Activated effector memory CD4-positive, alpha-beta T cell treated with Interleukin-2 at 50 U/mL for 16 hours (primary cell): ENCODE measurements around the gene CPED1.
"Not testable (repeated sequence)": the region's sequence is repeated elsewhere in the genome, so short reads cannot be mapped to it uniquely, and the experiment has no call there.

Source experiments
- DNase-seq: peaks from one replicate; pipeline ENCODE4 v3.0.0-alpha.2; 2020

CPED1 gene

DNA sequence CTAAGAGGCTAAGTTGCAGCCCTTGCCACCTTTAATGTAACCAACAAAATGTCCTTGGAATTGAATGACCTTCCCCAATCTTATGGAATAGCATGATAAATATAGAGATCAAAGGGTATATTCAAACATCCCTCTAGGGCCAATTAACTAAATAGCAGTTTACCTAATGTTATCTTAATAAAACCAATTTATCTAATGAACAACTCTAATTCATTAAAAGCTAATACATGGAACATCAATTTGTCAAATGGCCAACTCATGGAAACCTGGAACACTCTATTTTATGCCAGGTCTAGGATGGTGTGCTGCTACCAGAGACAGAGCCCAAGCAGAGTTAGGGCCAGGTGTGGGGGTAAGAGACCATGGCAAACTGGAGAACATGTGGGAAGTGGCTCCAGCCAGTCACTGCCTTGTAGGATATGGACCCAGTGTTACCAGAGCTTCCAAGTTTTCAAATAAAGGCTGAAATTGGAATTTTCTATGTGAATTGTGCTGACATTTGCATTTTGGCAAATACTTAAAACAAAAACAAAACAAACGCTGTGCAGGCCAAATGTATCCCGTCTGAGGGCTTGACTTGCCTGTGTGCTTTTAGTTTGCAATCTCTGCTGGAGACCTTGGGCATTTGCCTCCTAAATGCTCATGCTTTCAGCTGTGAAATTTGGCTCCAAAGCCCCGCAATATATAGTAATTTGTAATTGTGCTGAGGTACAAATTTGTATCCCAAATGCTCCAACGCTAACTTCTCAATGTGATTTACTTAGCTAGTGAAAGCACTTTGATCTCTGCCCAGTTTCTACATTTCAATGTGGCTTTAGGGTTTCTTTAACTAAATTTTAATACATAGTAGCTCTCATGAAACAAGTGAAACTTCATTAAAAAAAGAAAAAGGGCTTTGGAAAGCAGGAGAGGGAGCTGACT is 55.1 kb downstream of the CPED1 start:
- no peak for DNase-seq

DNA sequence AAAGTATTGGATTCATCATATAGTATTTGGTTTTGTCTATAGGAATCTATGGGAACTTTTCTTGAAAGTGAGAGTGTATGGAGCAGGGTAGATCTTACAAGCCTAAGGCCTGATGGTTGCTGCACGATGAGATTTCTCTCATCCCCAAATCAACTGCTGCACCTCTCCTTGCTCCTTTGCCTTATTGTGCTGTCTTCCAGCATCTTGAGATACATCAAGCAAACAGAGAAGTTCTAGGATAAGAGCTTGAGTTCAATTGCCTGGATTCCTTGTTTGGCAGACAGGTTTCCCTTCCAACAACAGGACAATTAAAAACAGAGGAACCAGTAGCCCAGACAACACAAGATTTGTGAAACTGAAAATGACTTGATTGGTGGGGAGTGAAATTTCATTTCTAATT is 56.6 kb downstream of the CPED1 start:
- DNase-seq: no peak

DNA sequence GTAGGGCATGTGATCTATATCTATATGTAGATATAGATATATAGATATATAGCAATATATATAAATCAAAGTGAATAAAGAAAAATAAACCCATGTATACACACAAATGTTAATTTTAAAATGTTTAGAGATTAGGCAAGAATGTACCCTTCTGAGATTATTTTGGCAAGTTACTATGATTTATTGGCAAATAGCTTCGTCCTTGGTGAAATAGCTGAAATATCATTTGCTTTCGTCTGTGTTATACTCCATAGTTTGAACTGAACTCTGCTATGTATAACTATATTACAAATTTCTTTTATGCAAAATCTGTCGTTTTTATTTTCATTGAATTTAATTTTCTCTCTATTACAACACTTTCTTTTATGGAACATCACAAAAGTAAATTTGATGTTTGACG is 57.5 kb downstream of the CPED1 start:
- DNase-seq: no peak

DNA sequence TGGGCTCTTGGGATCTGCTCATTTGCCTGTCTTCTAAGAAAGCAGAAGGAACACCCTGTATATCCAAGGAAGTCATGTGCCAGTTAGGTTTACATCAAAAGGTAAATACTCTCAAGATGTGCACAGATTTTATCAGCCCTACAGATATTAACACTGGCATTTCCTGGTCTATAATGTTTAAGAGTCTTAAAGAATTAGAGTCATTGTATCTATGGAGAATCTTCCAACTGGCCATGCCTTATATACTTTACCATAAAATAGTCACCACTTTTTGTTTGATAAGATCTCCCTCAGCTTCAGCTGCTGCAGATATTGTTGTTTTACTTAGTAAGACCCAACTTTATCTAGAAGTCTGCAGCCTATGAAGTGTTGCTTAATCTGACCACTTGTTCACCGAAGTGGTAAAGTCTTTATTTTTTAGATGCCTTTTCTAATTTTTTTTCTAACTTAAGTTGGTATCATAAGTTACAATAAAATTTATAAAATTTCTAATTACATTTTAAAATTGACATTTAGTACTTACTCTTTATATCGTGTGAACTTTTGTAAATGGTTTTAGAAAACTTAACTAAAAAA is 58.5 kb downstream of the CPED1 start:
- DNase-seq: no peak

DNA sequence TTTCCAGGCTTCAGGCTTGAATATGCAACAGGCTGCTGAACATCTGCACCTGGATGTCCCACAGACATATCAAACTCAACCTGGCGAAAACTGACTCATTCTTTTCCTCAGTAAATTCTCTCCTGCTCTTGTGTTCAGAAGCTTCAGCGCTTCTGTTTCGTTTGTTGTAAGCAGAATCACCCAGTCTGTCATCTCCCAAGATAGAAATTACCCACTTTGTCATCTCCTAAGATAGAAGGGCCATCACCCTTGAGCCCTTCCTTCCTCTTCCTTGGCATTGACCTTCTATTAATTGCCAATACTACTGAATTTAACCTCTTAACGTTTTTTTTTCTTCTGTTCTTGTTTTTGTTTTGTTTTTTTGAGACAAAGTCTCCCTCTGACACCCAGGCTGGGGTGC is 59.7 kb downstream of the CPED1 start:
- no peak for DNase-seq

DNA sequence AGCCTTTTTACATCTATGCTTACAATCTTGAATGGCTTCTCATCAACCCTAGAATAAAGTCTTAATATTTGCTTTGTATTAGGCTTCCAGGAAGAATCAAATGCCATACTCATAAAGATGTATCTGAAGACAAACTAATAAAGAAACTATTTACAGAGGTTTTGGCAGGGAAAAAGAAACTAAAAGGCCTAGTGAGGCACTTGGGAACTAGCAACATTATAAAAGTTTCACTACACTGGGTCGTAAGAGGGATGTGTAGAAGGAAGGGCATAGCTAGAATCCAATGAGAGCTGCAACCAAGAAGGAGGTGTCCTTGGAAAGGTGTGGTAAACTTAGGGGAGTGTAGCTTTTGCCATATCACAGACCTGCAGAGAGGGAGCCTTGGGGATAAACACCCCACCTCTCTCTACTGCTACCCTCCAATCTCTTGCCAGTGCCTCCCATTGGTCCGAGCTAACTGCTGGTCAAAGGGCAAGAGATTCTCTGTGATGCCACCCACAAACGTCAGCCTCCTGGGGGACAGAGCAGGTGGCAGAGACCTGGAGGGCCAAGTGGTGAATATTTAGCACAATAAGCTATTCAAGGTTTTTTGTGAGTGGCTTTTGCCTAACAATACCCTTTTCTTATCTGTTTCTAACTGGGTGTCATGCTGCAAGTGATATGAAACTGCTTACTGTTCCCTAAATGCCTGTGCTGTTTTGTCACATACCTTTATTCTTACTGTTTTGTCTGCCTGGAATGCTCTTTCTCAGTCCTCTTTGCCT is 60.7 kb downstream of the CPED1 start:
- DNase-seq: no peak

DNA sequence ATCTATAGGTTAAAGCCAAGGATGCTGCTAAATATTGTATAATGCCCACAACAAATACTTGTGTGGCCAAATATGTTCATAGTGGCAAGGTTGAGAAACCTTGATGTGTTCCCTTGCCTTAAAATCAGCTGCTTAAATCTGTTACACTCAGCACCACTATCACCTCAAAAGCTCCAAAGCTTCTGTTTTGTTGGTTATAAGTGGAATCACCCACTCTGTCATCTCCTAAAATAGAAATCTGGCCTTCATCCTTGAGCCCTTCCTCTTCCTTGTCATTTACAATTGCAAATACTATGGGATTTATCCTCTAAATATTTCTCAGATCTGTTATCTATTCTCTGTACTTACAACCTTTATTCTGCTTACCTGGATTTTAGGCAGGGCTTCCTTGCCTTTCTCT is 61.4 kb downstream of the CPED1 start:
- no peak for DNase-seq

DNA sequence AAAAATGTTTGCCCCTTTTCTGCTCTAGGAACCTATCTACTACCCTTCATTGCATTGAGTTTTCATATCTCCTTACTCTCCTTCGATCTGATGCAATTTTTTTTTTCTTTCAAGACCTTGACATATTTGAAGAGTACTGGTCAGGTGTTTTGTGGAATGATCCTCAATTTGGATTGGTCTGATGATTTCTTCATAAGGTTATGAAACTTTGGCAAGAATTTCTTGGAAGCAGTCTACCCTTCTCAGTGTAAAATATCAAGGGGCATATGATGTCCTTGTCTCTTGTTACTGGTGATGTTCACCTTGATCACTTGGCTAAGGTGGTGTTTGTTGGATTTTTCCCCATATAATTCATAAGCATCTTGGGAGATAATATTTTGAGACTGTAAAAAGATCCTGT is 64.7 kb downstream of the CPED1 start:
- no peak for DNase-seq

DNA sequence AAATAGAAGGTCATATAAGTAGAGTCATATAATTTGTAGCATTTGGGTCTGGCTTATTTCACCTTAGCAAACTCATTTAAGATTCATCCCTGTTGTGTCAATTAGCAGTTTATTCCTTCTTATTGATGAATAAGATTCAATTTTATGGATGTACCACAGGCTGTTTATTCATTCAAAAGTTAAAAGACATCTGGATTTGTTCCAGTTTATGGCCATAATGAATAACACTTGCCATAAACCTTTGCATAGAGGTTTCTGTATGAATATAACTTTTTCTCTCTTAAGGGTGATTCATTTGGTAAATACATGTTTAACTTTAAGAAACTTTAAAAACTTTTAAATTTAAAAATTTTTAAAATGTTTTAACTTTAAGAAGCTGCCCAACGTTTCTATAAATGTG is 66.4 kb downstream of the CPED1 start:
- DNase-seq: no peak

DNA sequence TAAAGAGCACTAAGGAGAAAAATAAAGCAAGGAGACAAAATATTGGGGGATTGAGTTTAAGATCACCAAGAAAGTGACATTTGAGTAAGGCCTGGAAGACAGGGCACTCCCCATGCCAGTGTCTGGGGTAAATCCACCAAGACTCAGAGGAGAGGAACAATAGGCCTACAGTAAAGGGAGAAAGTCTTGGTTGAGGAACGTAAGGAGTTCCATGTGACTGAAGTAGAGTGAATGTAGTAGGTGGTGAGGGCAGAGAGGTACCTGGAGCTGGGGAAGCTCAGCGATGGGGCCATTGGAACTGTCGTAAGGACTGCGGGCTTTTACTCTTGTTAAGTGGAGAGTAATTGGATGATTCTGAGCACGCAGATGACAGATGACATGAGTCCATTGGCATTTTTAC is 69.4 kb downstream of the CPED1 start:
- no peak for DNase-seq

DNA sequence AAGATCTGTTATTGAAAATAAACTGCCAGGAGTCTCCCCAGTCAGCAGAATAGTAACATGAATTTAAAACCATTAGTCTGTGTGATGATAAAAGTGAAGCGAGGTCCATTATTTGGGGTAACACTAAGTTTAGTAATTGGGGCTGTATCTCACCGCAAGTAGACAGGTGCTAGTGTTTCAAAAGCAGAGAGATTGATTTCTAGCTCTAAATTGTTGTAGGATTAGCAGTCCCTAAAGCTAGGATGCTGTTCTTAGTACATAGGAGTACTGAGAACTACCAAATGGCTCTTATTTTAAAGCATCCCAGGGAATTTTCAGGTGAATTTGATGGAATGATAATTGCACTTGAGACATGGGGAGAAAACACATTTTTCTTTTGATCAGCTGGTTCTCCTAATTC is 70.5 kb downstream of the CPED1 start:
- DNase-seq: no peak

DNA sequence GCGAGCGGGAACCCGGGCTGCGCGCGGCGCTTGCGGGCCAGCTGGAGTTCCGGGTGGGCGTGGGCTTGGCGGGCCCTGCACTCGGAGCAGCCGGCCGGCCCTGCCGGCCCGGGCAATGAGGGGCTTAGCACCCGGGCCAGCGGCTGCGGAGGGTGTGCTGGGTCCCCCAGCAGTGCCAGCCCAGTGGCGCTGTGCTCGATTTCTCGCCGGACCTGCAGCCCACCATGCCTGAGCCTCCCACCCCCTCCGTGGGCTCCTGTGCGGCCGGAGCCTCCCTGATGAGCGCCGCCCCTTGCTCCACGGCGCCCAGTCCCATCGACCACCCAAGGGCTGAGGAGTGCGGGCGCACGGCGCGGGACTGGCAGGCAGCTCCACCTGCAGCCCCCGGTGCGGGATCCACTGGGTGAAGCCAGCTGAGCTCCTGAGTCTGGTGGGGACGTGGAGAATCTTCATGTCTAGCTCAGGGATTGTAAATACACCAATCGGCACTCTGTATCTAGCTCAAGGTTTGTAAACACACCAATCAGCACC is 71.5 kb downstream of the CPED1 start:
- DNase-seq: not testable (repeated sequence)

DNA sequence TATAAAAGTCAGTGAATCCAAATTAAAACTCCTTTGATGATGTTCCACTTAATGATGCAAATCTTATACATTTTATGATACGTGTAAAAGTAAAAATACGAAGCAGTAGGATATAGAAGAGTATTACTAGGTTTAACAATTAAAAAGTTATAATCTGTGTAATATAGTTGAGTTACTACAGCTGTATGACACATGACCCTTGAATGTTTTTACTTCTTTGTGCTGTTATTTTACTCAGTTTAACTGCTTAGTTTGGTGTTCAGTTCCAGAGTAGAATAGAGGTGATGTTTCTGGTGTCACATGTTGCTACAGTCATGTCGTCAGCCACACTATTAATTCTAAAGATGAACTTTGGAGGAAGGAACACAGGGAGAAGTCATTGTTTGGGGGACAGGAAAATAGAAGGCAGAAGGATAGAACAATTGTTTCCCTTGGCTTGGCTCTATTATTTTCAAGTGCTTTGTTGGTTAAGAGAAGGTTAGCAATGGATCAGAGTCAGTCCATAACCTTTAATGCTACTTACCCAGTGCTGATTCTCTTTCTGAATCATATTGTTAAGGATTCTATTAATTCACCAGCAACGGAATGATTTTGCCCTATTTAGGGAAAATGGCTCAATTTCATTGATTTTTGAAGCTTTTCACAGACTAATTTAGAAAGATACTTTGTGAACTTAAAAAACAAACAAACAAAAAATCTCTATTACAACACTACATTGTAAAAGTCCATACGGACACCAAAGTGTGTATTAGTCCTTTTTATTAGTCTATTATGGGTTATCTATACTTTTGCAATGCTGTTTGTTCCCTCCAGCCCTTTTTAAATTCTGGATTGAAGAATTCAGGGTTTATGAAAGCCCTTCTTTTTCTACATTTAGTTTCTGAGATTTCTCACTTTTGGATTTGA is 73.4 kb downstream of the CPED1 start:
- no peak for DNase-seq

DNA sequence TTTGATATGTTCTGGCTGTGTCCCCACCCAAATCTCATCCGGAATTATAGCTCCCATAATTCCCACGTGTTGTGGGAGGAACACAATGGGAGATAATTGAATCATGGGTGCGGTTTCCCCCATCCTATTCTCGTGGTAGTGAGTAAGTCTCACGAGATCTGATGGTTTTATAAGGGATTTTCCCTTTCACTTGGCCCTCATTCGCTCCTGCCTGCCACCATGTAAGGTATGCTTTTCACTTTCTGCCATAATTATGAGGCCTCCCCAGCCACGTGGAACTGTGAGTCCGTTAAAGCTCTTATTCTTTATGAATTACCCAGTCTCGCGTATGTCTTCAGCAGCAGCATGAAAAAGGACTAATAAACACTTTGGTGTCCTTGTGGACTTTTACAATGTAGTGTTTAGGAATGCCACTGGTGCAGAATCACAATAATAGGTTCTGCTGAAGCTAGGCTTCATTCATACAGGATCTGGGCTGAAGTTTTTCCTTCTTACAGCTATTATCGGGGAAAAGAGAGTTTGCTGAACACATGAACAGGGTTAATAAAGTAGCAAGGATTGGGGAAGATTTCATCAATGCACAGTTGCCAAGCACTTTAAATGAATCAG is 74.3 kb downstream of the CPED1 start:
- no peak for DNase-seq

DNA sequence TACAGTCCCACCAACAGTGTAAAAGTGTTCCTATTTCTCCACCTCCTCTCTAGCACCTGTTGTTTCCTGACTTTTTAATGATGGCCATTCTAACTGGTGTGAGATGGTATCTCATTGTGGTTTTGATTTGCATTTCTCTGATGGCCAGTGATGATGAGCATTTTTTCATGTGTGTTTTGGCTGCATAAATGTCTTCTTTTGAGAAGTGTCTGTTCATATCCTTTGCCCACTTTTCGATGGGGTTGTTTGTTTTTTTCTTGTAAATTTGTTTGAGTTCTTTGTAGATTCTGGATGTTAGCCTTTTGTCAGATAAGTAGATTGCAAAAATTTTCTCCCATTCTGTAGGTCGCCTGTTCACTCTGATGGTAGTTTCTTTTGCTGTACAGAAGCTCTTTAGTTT is 79.2 kb downstream of the CPED1 start:
- not testable (repeated sequence) for DNase-seq

DNA sequence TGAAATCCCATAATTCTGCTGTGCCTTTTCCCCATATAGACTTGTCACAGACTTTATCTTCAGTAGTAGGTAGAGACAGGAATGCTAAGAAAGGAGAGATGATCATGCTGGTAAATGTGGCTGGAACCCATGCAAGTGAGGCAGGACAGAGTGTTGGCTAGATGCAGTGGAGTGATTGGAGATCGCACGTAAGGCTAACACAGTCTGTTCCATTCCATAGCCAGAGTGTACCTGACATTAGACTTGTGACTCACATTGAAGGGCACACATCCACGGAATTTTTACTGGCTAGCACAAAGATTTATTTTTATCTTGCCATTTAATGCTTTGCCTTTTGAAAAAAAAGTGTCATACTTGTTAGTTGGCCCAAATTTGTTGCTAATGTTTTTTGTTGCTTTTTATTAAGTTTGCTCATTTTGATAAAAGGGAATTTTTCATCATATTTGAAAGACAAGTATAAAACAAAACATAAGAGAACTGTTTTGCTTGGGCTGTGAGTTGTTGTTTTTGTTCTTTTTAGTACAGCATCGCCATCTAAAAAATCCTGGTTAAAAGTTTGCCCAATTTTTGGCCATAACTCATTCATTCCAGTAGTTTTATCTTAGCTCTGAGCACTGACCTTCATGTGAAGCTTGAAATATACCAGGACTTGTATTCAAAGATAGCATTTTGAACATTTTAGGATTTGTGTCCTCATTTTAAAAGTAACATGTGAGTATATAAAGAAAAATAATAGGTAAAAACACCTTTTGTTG is 81.0 kb downstream of the CPED1 start:
- no peak for DNase-seq

DNA sequence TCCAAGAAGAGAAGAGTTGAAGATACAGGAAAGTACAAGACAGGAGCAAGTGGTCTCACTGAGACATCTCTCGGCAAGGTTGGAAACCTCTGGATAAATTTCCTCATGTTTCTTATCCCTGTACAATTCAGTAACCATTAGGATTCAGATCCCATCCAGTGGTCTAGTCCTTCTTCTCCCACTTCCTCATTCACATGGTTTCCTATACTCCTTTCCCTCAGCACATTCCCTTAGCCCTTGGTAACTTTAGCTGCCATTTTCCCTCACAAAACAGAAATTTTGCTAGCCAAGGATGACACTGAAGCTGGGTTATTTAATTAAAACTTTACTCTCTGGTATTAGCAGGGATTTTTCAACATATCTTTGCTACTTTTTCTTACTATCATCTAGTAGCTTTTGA is 82.6 kb downstream of the CPED1 start:
- DNase-seq: no peak

DNA sequence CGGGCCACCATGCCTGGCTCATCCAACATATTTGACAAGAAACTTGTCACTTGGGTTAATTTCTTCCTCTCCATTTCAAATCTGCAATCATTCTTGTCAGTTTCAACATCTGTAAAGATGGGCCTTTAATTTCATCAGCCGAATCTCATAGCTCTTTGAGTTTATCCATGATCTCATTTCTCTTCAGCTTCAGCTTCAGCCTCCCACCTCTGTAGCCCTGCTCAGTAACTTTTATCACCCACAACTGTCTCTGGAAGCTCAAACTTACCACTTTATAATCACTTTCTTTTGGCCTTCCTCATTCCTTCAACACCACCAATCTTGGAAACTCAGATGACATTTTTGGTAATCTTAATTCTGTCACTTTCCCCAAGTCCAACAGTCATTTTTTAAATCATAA is 83.2 kb downstream of the CPED1 start:
- no peak for DNase-seq

DNA sequence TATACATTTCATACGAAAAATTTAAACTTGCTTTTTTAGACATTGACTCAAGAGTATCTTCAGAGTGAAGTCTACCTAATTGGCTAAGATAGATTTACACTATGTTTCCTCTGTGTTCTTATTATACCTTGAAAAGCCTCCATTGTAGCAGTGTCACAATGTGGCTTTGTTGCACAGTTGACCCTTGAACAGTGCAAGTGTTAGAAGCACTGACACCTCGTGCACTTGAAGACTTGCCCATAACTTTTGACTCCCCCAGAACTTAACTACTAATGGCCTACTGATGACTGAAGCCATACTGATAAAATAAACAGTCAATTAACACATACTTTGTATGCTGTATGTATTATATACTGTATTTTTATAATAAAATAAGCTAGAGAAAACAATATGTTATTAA is 84.3 kb downstream of the CPED1 start:
- DNase-seq: no peak

DNA sequence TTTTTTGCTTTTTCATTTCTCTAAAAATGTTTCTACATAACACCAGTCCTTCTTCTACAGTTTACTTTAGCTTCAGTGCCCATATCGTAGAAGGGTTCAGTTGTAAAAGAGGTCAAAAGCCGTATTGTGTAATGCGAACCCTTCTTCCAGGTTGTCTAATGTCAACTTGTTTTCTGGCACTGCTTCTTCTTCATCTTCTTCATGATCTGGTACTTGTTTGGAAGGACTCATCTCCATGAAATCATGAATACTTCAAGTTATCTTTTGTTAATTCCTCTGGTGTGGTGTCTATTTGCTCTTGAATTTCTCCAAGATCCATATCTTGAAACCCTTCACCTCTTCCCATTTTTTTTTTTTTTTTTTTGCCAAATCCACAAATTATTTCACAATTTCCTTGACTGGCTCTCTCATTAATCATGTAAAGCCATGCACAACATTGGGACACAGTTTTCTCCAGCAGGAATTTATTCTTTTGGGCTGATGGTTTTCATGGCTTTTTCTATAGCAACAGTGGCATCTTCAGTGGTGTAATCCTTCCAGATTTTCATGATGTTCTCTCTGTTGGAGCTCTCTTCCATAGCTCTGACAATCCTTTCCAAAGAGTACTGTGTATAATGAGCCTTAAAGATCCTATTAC is 85.1 kb downstream of the CPED1 start:
- DNase-seq: no peak

DNA sequence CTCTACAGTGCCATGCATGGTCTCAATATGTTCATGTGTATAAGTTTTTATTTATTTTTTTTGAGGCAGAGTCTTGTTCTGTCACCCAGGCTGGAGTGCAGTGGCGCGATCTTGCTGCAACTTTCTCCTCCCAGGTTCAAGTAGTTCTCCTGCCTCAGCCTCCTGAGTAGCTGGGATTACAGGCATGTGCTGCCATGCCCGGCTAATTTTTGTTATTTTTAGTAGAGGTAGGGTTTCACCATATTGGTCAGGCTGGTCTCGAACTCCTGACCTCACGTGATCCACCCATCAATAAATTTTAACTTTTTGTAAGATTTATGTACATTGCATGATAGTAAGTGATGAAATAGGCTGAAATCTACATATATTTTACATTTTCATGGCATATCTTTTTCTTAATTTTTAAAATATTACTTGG is 86.9 kb downstream of the CPED1 start:
- not testable (repeated sequence) for DNase-seq
